WTC11 (cell line): ENCODE data around the gene APRT. TPM values are rescaled to one million over a fixed set of nuclear protein-coding genes. Genes with fewer than 3 reads are reported as not detected.
A peak's percentile ranks its signal among the peaks of the same experiment; 100 is the strongest.

ENCODE experiments used
- ATAC-seq: fragments of 200-7000 bp; cut with Tn5 transposase; 2 replicates; pipeline ENCODE4 v1.10.0; 2021; ENCODE audit warnings: mild to moderate bottlenecking, moderate library complexity
- CTCF ChIA-PET: fragments of 300-600 bp; sonication (Branson Sonifier 250); formaldehyde crosslinking; loops from one replicate; lab custom pipeline; 2021; ENCODE audit warnings: antibody characterized with exemption; lab: Charles Lee
- POLR2A ChIA-PET: fragments of 350-600 bp; sonication (Branson Sonifier 250); formaldehyde crosslinking; loops from one replicate; lab custom pipeline; 2021; ENCODE audit warnings: antibody characterized with exemption; lab: Charles Lee
- DNase-seq: peaks from one replicate; pipeline ENCODE4 v3.0.0; 2021; ENCODE audit warnings: low spot score
- H3K27ac Mint-ChIP-seq: 2 replicates; pipeline ENCODE4 v1.8.0; 2021; ENCODE audit warnings: mixed read lengths
- H3K27me3 Mint-ChIP-seq: 2 replicates; pipeline ENCODE4 v1.8.0; 2021; ENCODE audit warnings: low read depth, mild to moderate bottlenecking, moderate library complexity, mixed read lengths
- H3K36me3 Mint-ChIP-seq: 2 replicates; pipeline ENCODE4 v1.8.0; 2021; ENCODE audit warnings: mixed read lengths
- H3K4me1 Mint-ChIP-seq: 2 replicates; pipeline ENCODE4 v1.8.0; 2022; ENCODE audit warnings: mixed read lengths
- H3K4me3 Mint-ChIP-seq: 2 replicates; pipeline ENCODE4 v1.8.0; 2021; ENCODE audit warnings: mild to moderate bottlenecking, moderate library complexity, mixed read lengths
- H3K9me3 Mint-ChIP-seq: 2 replicates; pipeline ENCODE4 v1.8.0; 2021; ENCODE audit warnings: mixed read lengths
- FOXP4 ChIP-seq: sonication (generic); formaldehyde crosslinking; IDR thresholded peaks from 2 replicates; pipeline ENCODE4 v1.8.0; 2022; ENCODE audit warnings: mild to moderate bottlenecking, missing genetic modification reagents
- GTF2I ChIP-seq: fragments of 250-450 bp; sonication (Bioruptor Pico); conservative IDR thresholded peaks from 2 replicates; pipeline ENCODE4 v1.4.0; 2021; ENCODE audit warnings: mild to moderate bottlenecking
- IRF2 ChIP-seq: sonication (generic); formaldehyde crosslinking; IDR thresholded peaks from 2 replicates; pipeline ENCODE4 v1.8.0; 2022; ENCODE audit warnings: low read depth, missing genetic modification reagents, borderline replicate concordance
- JAZF1 ChIP-seq: fragments of 250-450 bp; sonication (Bioruptor Pico); IDR thresholded peaks from 2 replicates; pipeline ENCODE4 v1.9.0; 2021; ENCODE audit warnings: moderate library complexity, mild to moderate bottlenecking, inconsistent platforms
- KAT7 ChIP-seq: sonication (generic); formaldehyde crosslinking; IDR thresholded peaks from 2 replicates; pipeline ENCODE4 v1.8.1; 2023; ENCODE audit warnings: missing genetic modification reagents, mild to moderate bottlenecking, borderline replicate concordance
- MXD4 ChIP-seq: fragments of 250-450 bp; sonication (Bioruptor Pico); IDR thresholded peaks from 2 replicates; pipeline ENCODE4 v1.8.0; 2021; ENCODE audit warnings: mild to moderate bottlenecking, moderate library complexity, borderline replicate concordance
- NFYB ChIP-seq: sonication (generic); formaldehyde crosslinking; conservative IDR thresholded peaks from 2 replicates; pipeline ENCODE4 v1.8.0; 2022; ENCODE audit warnings: low read depth, missing genetic modification reagents
- NR1H2 ChIP-seq: sonication (generic); formaldehyde crosslinking; IDR thresholded peaks from 2 replicates; pipeline ENCODE4 v1.9.0; 2021; ENCODE audit warnings: mild to moderate bottlenecking, moderate library complexity, missing genetic modification reagents
- NR2C2 ChIP-seq: sonication (generic); formaldehyde crosslinking; IDR thresholded peaks from 2 replicates; pipeline ENCODE4 v1.8.0; 2022; ENCODE audit warnings: mild to moderate bottlenecking, missing genetic modification reagents
- RELA ChIP-seq: sonication (generic); formaldehyde crosslinking; IDR thresholded peaks from 2 replicates; pipeline ENCODE4 v1.8.1; 2022; ENCODE audit warnings: missing genetic modification reagents, mild to moderate bottlenecking, borderline replicate concordance
- RORB ChIP-seq: fragments of 250-450 bp; sonication (Bioruptor Pico); IDR thresholded peaks from 2 replicates; pipeline ENCODE4 v1.9.0; 2021; ENCODE audit warnings: mild to moderate bottlenecking
- SP1 ChIP-seq: sonication (generic); formaldehyde crosslinking; conservative IDR thresholded peaks from 2 replicates; pipeline ENCODE4 v1.8.1; 2022; ENCODE audit warnings: missing genetic modification reagents
- TCF7 ChIP-seq: sonication (generic); formaldehyde crosslinking; IDR thresholded peaks from 2 replicates; pipeline ENCODE4 v1.8.0; 2022; ENCODE audit warnings: mild to moderate bottlenecking, low read depth, missing genetic modification reagents, moderate library complexity
- ZNF219 ChIP-seq: sonication (generic); formaldehyde crosslinking; IDR thresholded peaks from 2 replicates; pipeline ENCODE4 v1.8.0; 2023; ENCODE audit warnings: missing genetic modification reagents, mild to moderate bottlenecking, borderline replicate concordance
- ZNF232 ChIP-seq: sonication (generic); formaldehyde crosslinking; IDR thresholded peaks from 2 replicates; pipeline ENCODE4 v1.8.0; 2022; ENCODE audit warnings: mild to moderate bottlenecking, missing genetic modification reagents
- total RNA-seq: library from RNA; stranded (reverse); gene quantifications from 3 replicates; pipeline ENCODE4 v1.2.3, GENCODE V29; 2021
- TF ChIP-seq, protein P1 (sequence below): sonication (generic); formaldehyde crosslinking; IDR thresholded peaks from 2 replicates; pipeline ENCODE4 v1.8.0; 2023; ENCODE audit warnings: mild to moderate bottlenecking, missing genetic modification reagents
- TF ChIP-seq, protein P2 (sequence below): sonication (generic); formaldehyde crosslinking; IDR thresholded peaks from 2 replicates; pipeline ENCODE4 v1.8.1; 2023; ENCODE audit warnings: mild to moderate bottlenecking, missing genetic modification reagents, borderline replicate concordance
- TF ChIP-seq, protein P3 (sequence below): sonication (generic); formaldehyde crosslinking; IDR thresholded peaks from 2 replicates; pipeline ENCODE4 v1.8.1; 2022; ENCODE audit warnings: low read depth, missing genetic modification reagents, borderline replicate concordance

The APRT gene
- total RNA-seq, 1 experiment from 2014 or later: 288 TPM

DNA sequence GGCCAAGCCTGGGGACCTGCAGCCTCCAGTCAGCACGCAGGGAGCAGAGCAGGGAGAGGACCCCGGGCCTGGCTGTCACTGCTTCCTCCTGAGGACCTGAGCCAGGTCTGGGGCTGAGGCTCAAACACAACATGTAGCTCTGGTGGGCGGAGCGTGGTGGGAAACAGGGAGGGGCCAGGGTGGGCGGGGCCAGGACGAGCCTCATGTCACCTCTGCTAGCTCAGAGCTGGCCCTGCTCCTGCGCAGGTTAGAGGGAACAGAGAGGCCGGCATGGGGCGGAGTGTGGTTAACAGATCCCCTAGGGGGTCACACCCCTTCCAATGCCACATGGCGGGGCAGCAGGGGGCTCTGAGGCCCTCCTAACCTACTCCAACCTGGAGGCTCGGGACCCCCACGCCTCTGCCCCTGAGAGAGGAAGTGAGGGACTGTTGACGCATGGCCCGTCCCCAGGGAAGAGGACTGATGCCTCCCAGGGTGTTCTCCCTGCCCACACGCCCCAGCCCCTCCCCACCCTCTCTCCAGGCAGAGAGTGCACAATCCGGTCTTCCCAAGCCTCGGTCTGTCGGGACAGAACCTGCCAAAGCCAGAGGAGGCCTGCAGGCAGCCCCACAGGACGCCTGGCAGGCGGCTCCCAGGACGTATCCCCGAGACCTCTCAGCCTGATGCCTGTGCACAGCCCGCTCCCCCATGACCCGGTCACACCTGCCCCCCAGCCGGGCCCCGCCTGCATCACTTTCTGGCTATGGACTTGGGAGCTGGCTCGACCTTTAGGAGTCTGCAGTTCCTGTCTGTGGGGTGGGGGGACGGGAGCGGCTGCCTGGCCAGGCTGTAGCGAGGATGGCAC, 41.9 kb downstream of the APRT start:
- Mint-ChIP-seq H3K9me3 (no peaks in the 10 kb centered on the region), H3K36me3 (no peaks in the 10 kb centered on the region), H3K4me1 (peaks cover 34% of the 10 kb centered on the region), H3K4me3 (0 out of 2 replicates have a peak overlapping the region, but pooled peaks have one; percentile 10), H3K27ac (peak overlapping the region; percentile 94), H3K27me3 (no peaks in the 10 kb centered on the region)
- POLR2A ChIA-PET: interaction anchor here (0.5 to 1.2 kb wide), 8 partner anchors 9 to 397 kb away, joined by 3 to 4 read pairs (median 3); no protein-coding TSS in a partner anchor
- CTCF ChIA-PET: interaction anchor here (0.6 to 9.6 kb wide), 15 partner anchors 10 to 397 kb away, joined by 3 to 115 read pairs (median 4); partner anchors contain the start of gene PIEZO1
- ATAC-seq (peak; percentile 80), DNase-seq (peak; percentile 78)
- TF ChIP-seq SP1 (CRISPR knock-in tag) (peak; percentile 41; the same call in 1 of the 2 replicates), NR2C2 (CRISPR knock-in tag) (no peak), RORB (CRISPR knock-in tag) (no peak), MXD4 (CRISPR knock-in tag) (no peak), TCF7 (no peak)
- TF ChIP-seq, protein P1, sequence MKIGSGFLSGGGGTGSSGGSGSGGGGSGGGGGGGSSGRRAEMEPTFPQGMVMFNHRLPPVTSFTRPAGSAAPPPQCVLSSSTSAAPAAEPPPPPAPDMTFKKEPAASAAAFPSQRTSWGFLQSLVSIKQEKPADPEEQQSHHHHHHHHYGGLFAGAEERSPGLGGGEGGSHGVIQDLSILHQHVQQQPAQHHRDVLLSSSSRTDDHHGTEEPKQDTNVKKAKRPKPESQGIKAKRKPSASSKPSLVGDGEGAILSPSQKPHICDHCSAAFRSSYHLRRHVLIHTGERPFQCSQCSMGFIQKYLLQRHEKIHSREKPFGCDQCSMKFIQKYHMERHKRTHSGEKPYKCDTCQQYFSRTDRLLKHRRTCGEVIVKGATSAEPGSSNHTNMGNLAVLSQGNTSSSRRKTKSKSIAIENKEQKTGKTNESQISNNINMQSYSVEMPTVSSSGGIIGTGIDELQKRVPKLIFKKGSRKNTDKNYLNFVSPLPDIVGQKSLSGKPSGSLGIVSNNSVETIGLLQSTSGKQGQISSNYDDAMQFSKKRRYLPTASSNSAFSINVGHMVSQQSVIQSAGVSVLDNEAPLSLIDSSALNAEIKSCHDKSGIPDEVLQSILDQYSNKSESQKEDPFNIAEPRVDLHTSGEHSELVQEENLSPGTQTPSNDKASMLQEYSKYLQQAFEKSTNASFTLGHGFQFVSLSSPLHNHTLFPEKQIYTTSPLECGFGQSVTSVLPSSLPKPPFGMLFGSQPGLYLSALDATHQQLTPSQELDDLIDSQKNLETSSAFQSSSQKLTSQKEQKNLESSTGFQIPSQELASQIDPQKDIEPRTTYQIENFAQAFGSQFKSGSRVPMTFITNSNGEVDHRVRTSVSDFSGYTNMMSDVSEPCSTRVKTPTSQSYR (CRISPR knock-in tag): no peak

- DNase-seq (no peak), ATAC-seq (no peak)
- no peak for TF ChIP-seq RELA
- no peak for TF ChIP-seq GTF2I (CRISPR knock-in tag)
- TF ChIP-seq ZNF219 (CRISPR knock-in tag): no peak
- TF ChIP-seq NR1H2 (CRISPR knock-in tag): no peak
- TF ChIP-seq ZNF232: no peak
- TF ChIP-seq JAZF1 (CRISPR knock-in tag): no peak
- TF ChIP-seq KAT7 (CRISPR knock-in tag): no peak
- no peak for TF ChIP-seq NFYB (CRISPR knock-in tag)
- no peak for TF ChIP-seq FOXP4
- TF ChIP-seq IRF2 (CRISPR knock-in tag): no peak
- no peaks in the 10 kb centered on the region for H3K27me3 Mint-ChIP-seq
- H3K27ac Mint-ChIP-seq: no peak overlapping the region
- no peaks in the 10 kb centered on the region for H3K9me3 Mint-ChIP-seq
- no peaks in the 10 kb centered on the region for H3K36me3 Mint-ChIP-seq
- ChIA-PET POLR2A (no interaction called here), CTCF (interaction anchor here (1.2 to 9.6 kb wide), 5 partner anchors 9 to 399 kb away, joined by 3 to 115 read pairs (median 35); partner anchors contain the start of gene PIEZO1)
- no peak overlapping the region for H3K4me3 Mint-ChIP-seq
- H3K4me1 Mint-ChIP-seq: peaks cover 41% of the 10 kb centered on the region
Observed at GRCh38 chr16:88768071-88768783, 43.5 kb downstream of the APRT start.

DNA sequence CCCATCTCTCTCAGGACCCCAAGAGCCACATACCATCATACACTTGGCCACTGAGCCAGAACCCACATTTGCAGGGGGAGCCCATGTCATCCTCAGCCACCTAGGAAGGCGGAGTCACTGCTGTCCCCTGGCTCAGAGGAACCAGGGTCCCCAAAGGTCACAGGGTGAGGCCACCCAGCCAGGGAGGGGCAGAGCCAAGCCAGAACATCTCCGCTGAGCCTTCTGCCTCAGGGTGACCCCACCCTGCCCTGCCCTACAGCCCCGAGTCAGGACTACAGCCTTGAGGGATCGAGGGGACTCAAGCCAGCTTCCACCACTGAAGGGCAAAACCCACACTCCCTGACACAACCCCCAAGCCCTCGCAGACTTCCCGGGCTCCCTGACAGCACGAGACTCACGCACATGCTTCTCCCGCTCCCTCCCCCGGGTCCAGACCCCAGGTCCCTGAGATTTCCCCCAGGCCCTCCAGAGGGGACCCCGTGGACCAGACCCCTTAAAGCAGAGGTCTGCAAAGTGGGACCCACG, 44.1 kb downstream of the APRT start:
- ChIA-PET CTCF (interaction anchor here (2.2 to 9.6 kb wide), 4 partner anchors 8 to 31 kb away, joined by 14 to 115 read pairs (median 72); partner anchors contain the start of gene PIEZO1), POLR2A (no interaction called here)
- no peak overlapping the region for H3K4me3 Mint-ChIP-seq
- H3K27me3 Mint-ChIP-seq: no peaks in the 10 kb centered on the region
- H3K9me3 Mint-ChIP-seq: no peaks in the 10 kb centered on the region
- ATAC-seq: no peak
- peak overlapping the region; percentile 74; the same call in 1 of the 2 replicates for H3K27ac Mint-ChIP-seq
- peaks cover 45% of the 10 kb centered on the region for H3K4me1 Mint-ChIP-seq
- no peaks in the 10 kb centered on the region for H3K36me3 Mint-ChIP-seq
- DNase-seq: no peak
- TF ChIP-seq, protein P2, sequence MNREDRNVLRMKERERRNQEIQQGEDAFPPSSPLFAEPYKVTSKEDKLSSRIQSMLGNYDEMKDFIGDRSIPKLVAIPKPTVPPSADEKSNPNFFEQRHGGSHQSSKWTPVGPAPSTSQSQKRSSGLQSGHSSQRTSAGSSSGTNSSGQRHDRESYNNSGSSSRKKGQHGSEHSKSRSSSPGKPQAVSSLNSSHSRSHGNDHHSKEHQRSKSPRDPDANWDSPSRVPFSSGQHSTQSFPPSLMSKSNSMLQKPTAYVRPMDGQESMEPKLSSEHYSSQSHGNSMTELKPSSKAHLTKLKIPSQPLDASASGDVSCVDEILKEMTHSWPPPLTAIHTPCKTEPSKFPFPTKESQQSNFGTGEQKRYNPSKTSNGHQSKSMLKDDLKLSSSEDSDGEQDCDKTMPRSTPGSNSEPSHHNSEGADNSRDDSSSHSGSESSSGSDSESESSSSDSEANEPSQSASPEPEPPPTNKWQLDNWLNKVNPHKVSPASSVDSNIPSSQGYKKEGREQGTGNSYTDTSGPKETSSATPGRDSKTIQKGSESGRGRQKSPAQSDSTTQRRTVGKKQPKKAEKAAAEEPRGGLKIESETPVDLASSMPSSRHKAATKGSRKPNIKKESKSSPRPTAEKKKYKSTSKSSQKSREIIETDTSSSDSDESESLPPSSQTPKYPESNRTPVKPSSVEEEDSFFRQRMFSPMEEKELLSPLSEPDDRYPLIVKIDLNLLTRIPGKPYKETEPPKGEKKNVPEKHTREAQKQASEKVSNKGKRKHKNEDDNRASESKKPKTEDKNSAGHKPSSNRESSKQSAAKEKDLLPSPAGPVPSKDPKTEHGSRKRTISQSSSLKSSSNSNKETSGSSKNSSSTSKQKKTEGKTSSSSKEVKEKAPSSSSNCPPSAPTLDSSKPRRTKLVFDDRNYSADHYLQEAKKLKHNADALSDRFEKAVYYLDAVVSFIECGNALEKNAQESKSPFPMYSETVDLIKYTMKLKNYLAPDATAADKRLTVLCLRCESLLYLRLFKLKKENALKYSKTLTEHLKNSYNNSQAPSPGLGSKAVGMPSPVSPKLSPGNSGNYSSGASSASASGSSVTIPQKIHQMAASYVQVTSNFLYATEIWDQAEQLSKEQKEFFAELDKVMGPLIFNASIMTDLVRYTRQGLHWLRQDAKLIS (CRISPR knock-in tag): no peak
- TF ChIP-seq, protein P3, sequence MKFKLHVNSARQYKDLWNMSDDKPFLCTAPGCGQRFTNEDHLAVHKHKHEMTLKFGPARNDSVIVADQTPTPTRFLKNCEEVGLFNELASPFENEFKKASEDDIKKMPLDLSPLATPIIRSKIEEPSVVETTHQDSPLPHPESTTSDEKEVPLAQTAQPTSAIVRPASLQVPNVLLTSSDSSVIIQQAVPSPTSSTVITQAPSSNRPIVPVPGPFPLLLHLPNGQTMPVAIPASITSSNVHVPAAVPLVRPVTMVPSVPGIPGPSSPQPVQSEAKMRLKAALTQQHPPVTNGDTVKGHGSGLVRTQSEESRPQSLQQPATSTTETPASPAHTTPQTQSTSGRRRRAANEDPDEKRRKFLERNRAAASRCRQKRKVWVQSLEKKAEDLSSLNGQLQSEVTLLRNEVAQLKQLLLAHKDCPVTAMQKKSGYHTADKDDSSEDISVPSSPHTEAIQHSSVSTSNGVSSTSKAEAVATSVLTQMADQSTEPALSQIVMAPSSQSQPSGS (CRISPR knock-in tag): no peak
- no peak for TF ChIP-seq GTF2I (CRISPR knock-in tag)
- TF ChIP-seq ZNF232: no peak
